OCI-LY7 (cell line): ENCODE results near the gene ACKR4. TPM values are rescaled to one million over a fixed set of nuclear protein-coding genes. Genes with fewer than 3 reads are reported as not detected.
"Not testable (repeated sequence)": the region's sequence is repeated elsewhere in the genome, so short reads cannot be mapped to it uniquely, and the experiment has no call there.

ENCODE experiments used
- BruUV-seq: library from RNA; stranded (reverse); fragments of 400-500 nt; replicated peaks from 2 replicates; lab custom pipeline; 2021; lab: Mats Ljungman, UMichigan
- CTCF ChIA-PET: fragments of 300-600 bp; sonication (Branson Sonifier 250); formaldehyde crosslinking; loops from one replicate; lab custom pipeline; 2022; ENCODE audit warnings: antibody characterized with exemption; ENCODE audit not compliant: unreplicated experiment; lab: Charles Lee
- POLR2A ChIA-PET: fragments of 300-600 bp; sonication (Branson Sonifier 250); formaldehyde crosslinking; loops from one replicate; lab custom pipeline; 2022; ENCODE audit warnings: antibody characterized with exemption; lab: Charles Lee
- DNase-seq: peaks from one replicate; pipeline ENCODE4 v3.0.0-alpha.2; 2015; ENCODE audit warnings: low spot score
- H2AFZ ChIP-seq: fragments of 200-600 bp; sonication (generic), shearing (Covaris generic); 2 replicates; pipeline ENCODE4 v1.6.1; 2014; ENCODE audit warnings: mild to moderate bottlenecking, antibody characterized with exemption, low read length, moderate library complexity
- H3K27ac ChIP-seq: fragments of 200-600 bp; sonication (generic); 2 replicates; pipeline ENCODE4 v1.5.1; 2014; ENCODE audit warnings: mixed run types, low read depth, mild to moderate bottlenecking, moderate library complexity, low read length, inconsistent platforms; ENCODE audit not compliant: poor library complexity, severe bottlenecking
- H3K36me3 ChIP-seq: fragments of 200-600 bp; sonication (generic); 2 replicates; pipeline ENCODE4 v1.6.1; 2014; ENCODE audit warnings: mild to moderate bottlenecking, antibody characterized with exemption, low read length, moderate library complexity, mixed read lengths; ENCODE audit not compliant: insufficient read depth
- H3K4me1 ChIP-seq: fragments of 200-600 bp; sonication (generic); 2 replicates; pipeline ENCODE4 v1.5.1; 2014; ENCODE audit warnings: mild to moderate bottlenecking, low read length; ENCODE audit not compliant: insufficient read depth, poor library complexity, severe bottlenecking
- H3K4me2 ChIP-seq: fragments of 200-600 bp; sonication (generic); 2 replicates; pipeline ENCODE4 v1.6.1; 2014; ENCODE audit warnings: mild to moderate bottlenecking, low read length
- H3K4me3 ChIP-seq: fragments of 200-600 bp; sonication (generic); 2 replicates; pipeline ENCODE4 v1.5.1; 2014; ENCODE audit warnings: mild to moderate bottlenecking, low read depth, low read length; ENCODE audit not compliant: poor library complexity, severe bottlenecking
- H3K79me2 ChIP-seq: fragments of 200-600 bp; sonication (generic); 2 replicates; pipeline ENCODE4 v1.6.1; 2016; ENCODE audit warnings: low read depth, mild to moderate bottlenecking, low read length, moderate library complexity, mixed read lengths; ENCODE audit not compliant: insufficient read depth
- H3K9me2 ChIP-seq: fragments of 200-600 bp; sonication (generic); 2 replicates; pipeline ENCODE4 v1.6.1; 2016; ENCODE audit warnings: mild to moderate bottlenecking, low read length, mixed read lengths; ENCODE audit not compliant: insufficient read depth
- H3K9me3 ChIP-seq: fragments of 200-600 bp; sonication (generic); 2 replicates; pipeline ENCODE4 v1.6.1; 2014; ENCODE audit warnings: mild to moderate bottlenecking, mixed run types, low read length, mixed read lengths
- H4K20me1 ChIP-seq: fragments of 200-600 bp; sonication (generic); 2 replicates; pipeline ENCODE4 v1.6.1; 2014; ENCODE audit warnings: mild to moderate bottlenecking, antibody characterized with exemption, low read length, moderate library complexity, mixed read lengths; ENCODE audit not compliant: insufficient read depth
- EZH2phosphoT487 ChIP-seq: fragments of 200-600 bp; sonication (generic); IDR thresholded peaks from 2 replicates; pipeline ENCODE4 v1.6.1; 2018; ENCODE audit warnings: low read depth, borderline replicate concordance, mild to moderate bottlenecking, mixed run types, antibody characterized with exemption, low read length, moderate library complexity, mixed read lengths
- intact Hi-C: fragments of 100-400 bp; cut with micrococcal nuclease; formaldehyde crosslinking; loops from one replicate; pipeline ENCODE4 v1.10.0; 2022; ENCODE audit not compliant: unreplicated experiment
- total RNA-seq, 2 experiments: library from RNA; depleted of rRNA in 1 of 2; stranded (reverse); fragments of >200 nt in 1 of 2; shearing (Covaris generic) in 1 of 2; gene quantifications; 2 replicates each; pipeline ENCODE4 v1.2.3, GENCODE V29; 2014 to 2022
- TF ChIP-seq, protein P1 (sequence below): fragments of 200-600 bp; sonication (generic); conservative IDR thresholded peaks from 2 replicates; pipeline ENCODE4 v1.5.1; 2014; ENCODE audit warnings: mild to moderate bottlenecking, antibody characterized with exemption, low read length, moderate library complexity, mixed read lengths

ACKR4 gene
- total RNA-seq, 2 experiments from 2014 or later: 2.4 to 2.5 TPM

GRCh38 chr3:132637590-132637989, 40.5 kb downstream of the ACKR4 start:
- Histone ChIP-seq H2AFZ (no peak overlapping the region), H3K9me2 (no peaks in the 10 kb centered on the region), H3K36me3 (peaks cover 22% of the 10 kb centered on the region; the same call in 1 of the 2 replicates), H3K4me1 (no peaks in the 10 kb centered on the region), H3K9me3 (no peaks in the 10 kb centered on the region), H3K79me2 (no peaks in the 10 kb centered on the region), H3K27ac (no peak overlapping the region), H3K4me3 (no peak overlapping the region), H3K4me2 (no peak overlapping the region), H4K20me1 (no peaks in the 10 kb centered on the region)
- CTCF ChIA-PET: no interaction called here
- no peak for DNase-seq
- POLR2A ChIA-PET: no interaction called here
- BruUV-seq: no TSS peak
- TF ChIP-seq, protein P1, sequence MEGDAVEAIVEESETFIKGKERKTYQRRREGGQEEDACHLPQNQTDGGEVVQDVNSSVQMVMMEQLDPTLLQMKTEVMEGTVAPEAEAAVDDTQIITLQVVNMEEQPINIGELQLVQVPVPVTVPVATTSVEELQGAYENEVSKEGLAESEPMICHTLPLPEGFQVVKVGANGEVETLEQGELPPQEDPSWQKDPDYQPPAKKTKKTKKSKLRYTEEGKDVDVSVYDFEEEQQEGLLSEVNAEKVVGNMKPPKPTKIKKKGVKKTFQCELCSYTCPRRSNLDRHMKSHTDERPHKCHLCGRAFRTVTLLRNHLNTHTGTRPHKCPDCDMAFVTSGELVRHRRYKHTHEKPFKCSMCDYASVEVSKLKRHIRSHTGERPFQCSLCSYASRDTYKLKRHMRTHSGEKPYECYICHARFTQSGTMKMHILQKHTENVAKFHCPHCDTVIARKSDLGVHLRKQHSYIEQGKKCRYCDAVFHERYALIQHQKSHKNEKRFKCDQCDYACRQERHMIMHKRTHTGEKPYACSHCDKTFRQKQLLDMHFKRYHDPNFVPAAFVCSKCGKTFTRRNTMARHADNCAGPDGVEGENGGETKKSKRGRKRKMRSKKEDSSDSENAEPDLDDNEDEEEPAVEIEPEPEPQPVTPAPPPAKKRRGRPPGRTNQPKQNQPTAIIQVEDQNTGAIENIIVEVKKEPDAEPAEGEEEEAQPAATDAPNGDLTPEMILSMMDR: no peak
- TF ChIP-seq EZH2phosphoT487: no peak
- intact Hi-C loops: no loop called here

DNA sequence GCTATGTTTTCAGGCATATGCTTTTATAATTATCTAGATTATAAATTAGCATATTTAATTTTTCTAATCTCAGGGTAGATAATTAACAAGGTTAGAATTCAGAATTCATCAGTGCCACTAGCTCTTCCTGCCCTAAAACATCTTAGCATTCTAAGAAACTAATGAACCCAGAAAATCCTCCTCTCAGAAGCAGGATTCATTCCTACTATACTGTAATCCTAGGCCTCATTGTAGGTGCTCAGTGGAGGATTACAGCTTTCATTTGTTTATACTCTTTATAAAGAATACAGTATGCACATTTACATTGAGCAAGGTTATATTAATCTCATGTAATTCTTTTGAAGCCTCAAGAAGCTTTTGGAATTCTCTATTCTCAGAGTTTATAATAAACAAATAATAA, 41.6 kb downstream of the ACKR4 start:
- Histone ChIP-seq H3K4me1 (no peaks in the 10 kb centered on the region), H3K27ac (no peak overlapping the region), H3K36me3 (peaks cover 22% of the 10 kb centered on the region; the same call in 1 of the 2 replicates), H3K9me3 (no peaks in the 10 kb centered on the region), H3K79me2 (no peaks in the 10 kb centered on the region), H3K9me2 (no peaks in the 10 kb centered on the region), H2AFZ (no peak overlapping the region), H3K4me3 (no peak overlapping the region), H3K4me2 (no peak overlapping the region), H4K20me1 (no peaks in the 10 kb centered on the region)
- ChIA-PET CTCF (interaction anchor here (0.7 kb wide), 1 partner anchor 290 kb away, joined by 3 read pairs; no protein-coding TSS in a partner anchor), POLR2A (interaction anchor here (0.5 to 1.1 kb wide), 2 partner anchors 96 to 123 kb away, joined by 3 read pairs; no protein-coding TSS in a partner anchor)
- intact Hi-C loops: no loop called here
- TF ChIP-seq EZH2phosphoT487: no peak
- TF ChIP-seq, protein P1: no peak
- no peak for DNase-seq
- no TSS peak for BruUV-seq

DNA sequence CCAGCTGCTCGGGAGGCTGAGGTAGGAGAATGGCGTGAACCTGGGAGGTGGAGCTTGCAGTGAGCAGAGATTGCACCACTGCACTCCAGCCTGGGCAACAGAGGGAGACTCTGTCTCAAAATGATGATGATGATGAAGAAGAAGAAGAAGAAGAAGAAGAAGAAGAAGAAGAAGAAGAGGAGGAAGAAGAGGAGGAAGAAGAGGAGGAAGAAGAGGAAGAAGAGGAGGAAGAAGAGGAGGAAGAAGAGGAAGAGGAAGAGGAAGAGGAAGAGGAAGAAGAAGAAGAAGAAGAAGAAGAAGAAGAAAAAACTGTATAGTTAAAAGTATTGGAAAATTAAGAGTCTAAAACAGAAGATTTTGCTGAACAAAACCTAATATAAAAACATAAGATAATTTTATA, 44.4 kb downstream of the ACKR4 start:
- peaks cover 22% of the 10 kb centered on the region; the same call in 1 of the 2 replicates for H3K36me3 ChIP-seq
- H3K4me2 ChIP-seq, DNase-seq, H3K9me3 ChIP-seq, H4K20me1 ChIP-seq, H3K4me1 ChIP-seq, H3K4me3 ChIP-seq, H3K79me2 ChIP-seq, H2AFZ ChIP-seq, H3K9me2 ChIP-seq, H3K27ac ChIP-seq, BruUV-seq: not testable (repeated sequence)
- intact Hi-C loops: loop anchor here (10.0 kb wide), 1 partner anchor 287 kb away; no protein-coding TSS in a partner anchor
- ChIA-PET POLR2A (interaction anchor here (0.7 to 1.9 kb wide), 7 partner anchors 15 to 118 kb away, joined by 3 to 6 read pairs (median 5); no protein-coding TSS in a partner anchor), CTCF (interaction anchor here (0.6 kb wide), 1 partner anchor 105 kb away, joined by 4 read pairs; no protein-coding TSS in a partner anchor)
